Fibroblast of mammary gland (primary cell): ENCODE data around the gene CYBA.

ENCODE experiments used
- DNase-seq: peaks from one replicate; pipeline ENCODE4 v3.0.0-alpha.2; 2010; ENCODE audit warnings: low read depth
- H3K4me3 ChIP-seq: 2 replicates; pipeline ENCODE4 v1.5.1; 2011; ENCODE audit warnings: low read depth, mild to moderate bottlenecking, low read length, moderate library complexity; ENCODE audit not compliant: control insufficient read depth
- CTCF ChIP-seq: conservative IDR thresholded peaks from 2 replicates; pipeline ENCODE4 v1.5.1; 2011; ENCODE audit warnings: low read depth, low read length, inconsistent platforms; ENCODE audit not compliant: control insufficient read depth, insufficient read depth

Gene CYBA

GRCh38 chr16:88655053-88655732 lies 4.3 kb upstream of the CYBA start:
- TF ChIP-seq CTCF: no peak
- H3K4me3 ChIP-seq: no peak overlapping the region
- DNase-seq: no peak

GRCh38 chr16:88654363-88655052 lies 3.7 kb upstream of the CYBA start:
- no peak for TF ChIP-seq CTCF
- no peak overlapping the region for H3K4me3 ChIP-seq
- DNase-seq: no peak

- no peak for TF ChIP-seq CTCF
- no peak overlapping the region for H3K4me3 ChIP-seq
- no peak for DNase-seq
Observed at GRCh38 chr16:88653596-88654362, 2.9 kb upstream of the CYBA start.

- DNase-seq: no peak
- H3K4me3 ChIP-seq: no peak overlapping the region
- no peak for TF ChIP-seq CTCF
Observed at GRCh38 chr16:88653101-88653500, 2.2 kb upstream of the CYBA start.

- no peak for DNase-seq
- H3K4me3 ChIP-seq: no peak overlapping the region
- no peak for TF ChIP-seq CTCF
Observed at GRCh38 chr16:88652762-88653063, 1.9 kb upstream of the CYBA start.

- no peak overlapping the region for H3K4me3 ChIP-seq
- TF ChIP-seq CTCF: no peak
- DNase-seq: no peak
Observed at GRCh38 chr16:88651989-88652761, 1.3 kb upstream of the CYBA start.
